Kidney (tissue), 14 donors: Measurements from ENCODE around the gene KDM3B. TPM values are rescaled to one million over a fixed set of nuclear protein-coding genes. Genes with fewer than 3 reads are reported as not detected.

Source experiments
- DNase-seq, 5 donors: peaks; one replicate each; pipeline ENCODE4 v3.0.0-alpha.2; 2013 to 2020
- FAIRE-seq: peaks from 2 replicates; lab custom pipeline; 2012; peaks lifted over from hg19 to GRCh38; lab: Jason Lieb, UNC
- H3K27ac ChIP-seq, 2 donors: one replicate each; pipeline ENCODE4 v1.7.0; 2013; ENCODE audit warnings: low read depth in 2 of 2, low read length in 2 of 2, inconsistent platforms in 1 of 2
- H3K27me3 ChIP-seq: one replicate; pipeline ENCODE4 v1.7.1; 2013; ENCODE audit warnings: low read length, inconsistent platforms; ENCODE audit not compliant: control insufficient read depth, insufficient read depth
- H3K36me3 ChIP-seq, 3 donors: one replicate each; pipeline versions ENCODE4 v1.7.0 to v1.7.1; 2013; ENCODE audit warnings: low read length in 3 of 3, control low read depth in 1 of 3, inconsistent platforms in 1 of 3; ENCODE audit not compliant: insufficient read depth in 3 of 3, control insufficient read depth in 2 of 3
- H3K4me1 ChIP-seq, 3 donors: one replicate each; pipeline versions ENCODE4 v1.7.0 to v1.7.1; 2013; ENCODE audit warnings: low read length in 3 of 3, inconsistent platforms in 1 of 3, low read depth in 1 of 3; ENCODE audit not compliant: control insufficient read depth in 2 of 3, insufficient read depth in 2 of 3
- H3K4me3 ChIP-seq, 3 donors: one replicate each; pipeline versions ENCODE4 v1.7.0 to v1.8.1; 2013; ENCODE audit warnings: low read length in 3 of 3, control low read depth in 1 of 3, inconsistent platforms in 1 of 3
- H3K9ac ChIP-seq, 3 donors: one replicate each; pipeline versions ENCODE4 v1.7.0 to v1.7.1; 2013; ENCODE audit warnings: low read length in 3 of 3, control low read depth in 1 of 3, inconsistent platforms in 1 of 3
- H3K9me3 ChIP-seq, 3 donors: one replicate each; pipeline versions ENCODE4 v1.7.0 to v1.7.1; 2013; ENCODE audit warnings: low read length in 3 of 3, control low read depth in 1 of 3, inconsistent platforms in 1 of 3; ENCODE audit not compliant: control insufficient read depth in 2 of 3, insufficient read depth in 1 of 3
- intact Hi-C: fragments of 100-400 bp; cut with DNase I; formaldehyde crosslinking; loops from one replicate; pipeline ENCODE4 v1.11.1; 2022
- polyA plus RNA-seq: library from polyadenylated mRNA; stranded (reverse); fragments of 350-450 nt; fragmentation: Illumina TruSeq; extraction: RNeasy Lipid Tissue Mini Kit (QIAGEN cat#74804); gene quantifications from one replicate; pipeline ENCODE4 v1.2.3, GENCODE V29; 2014; ENCODE audit warnings: low read depth, low replicate concordance; ENCODE audit not compliant: insufficient read depth
- total RNA-seq: library from RNA; stranded (reverse); fragmentation: NEBNext Ultra II Directional; extraction: Animal tissue kit (Norgen Biotek cat#: 25700); gene quantifications from one replicate; pipeline ENCODE4 v1.2.1, GENCODE V29; 2021
- TF ChIP-seq, protein P1 (sequence below): IDR thresholded peaks from 3 replicates; pipeline ENCODE4 v1.5.1; 2012; ENCODE audit warnings: mild to moderate bottlenecking, moderate library complexity, borderline replicate concordance; ENCODE audit not compliant: insufficient read depth; ENCODE audit errors: extremely low read depth
- donor health status: control.
- donor health status: control.
- donor health status: control.
- donor health status: control.
- donor health status: control.
- donor health status: DM: yes; HTN: yes; CAD: no.
- donor health status: Normal renal cell carcinoma (clear cell type).

The KDM3B gene
- total and polyA plus RNA-seq, 2 donors from 2014 or later: 18.5 to 69.6 TPM

DNA sequence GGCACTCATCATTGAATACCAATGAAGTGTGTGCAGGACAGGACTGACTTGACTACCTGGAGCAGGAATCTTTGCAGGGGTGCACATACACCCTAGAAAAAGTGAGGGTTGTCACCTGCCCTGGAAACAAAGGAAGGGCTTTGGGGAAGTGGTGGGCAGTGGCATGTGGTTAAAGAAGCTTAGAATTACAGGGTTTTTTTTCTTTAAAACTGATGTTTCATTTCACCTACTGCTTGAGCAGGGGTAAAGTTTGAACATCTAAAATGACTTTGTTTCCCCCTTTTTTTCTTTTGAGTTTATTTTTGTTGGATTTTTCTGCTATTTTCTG lies 2.0 kb upstream of the KDM3B start:
- FAIRE-seq: no peak
- intact Hi-C loops: no loop called here
- Histone ChIP-seq H3K27ac (no peak overlapping the region), H3K27me3 (no peaks in the 10 kb centered on the region), H3K4me1 (peaks cover 0 to 13% (median 5%) of the 10 kb centered on the region in 3 donors), H3K9ac (no peak overlapping the region), H3K9me3 (peaks cover 0 to 4% (median 0%) of the 10 kb centered on the region in 3 donors), H3K36me3 (peaks cover 0 to 13% (median 6%) of the 10 kb centered on the region in 3 donors), H3K4me3 (no peak overlapping the region)
- TF ChIP-seq, protein P1, sequence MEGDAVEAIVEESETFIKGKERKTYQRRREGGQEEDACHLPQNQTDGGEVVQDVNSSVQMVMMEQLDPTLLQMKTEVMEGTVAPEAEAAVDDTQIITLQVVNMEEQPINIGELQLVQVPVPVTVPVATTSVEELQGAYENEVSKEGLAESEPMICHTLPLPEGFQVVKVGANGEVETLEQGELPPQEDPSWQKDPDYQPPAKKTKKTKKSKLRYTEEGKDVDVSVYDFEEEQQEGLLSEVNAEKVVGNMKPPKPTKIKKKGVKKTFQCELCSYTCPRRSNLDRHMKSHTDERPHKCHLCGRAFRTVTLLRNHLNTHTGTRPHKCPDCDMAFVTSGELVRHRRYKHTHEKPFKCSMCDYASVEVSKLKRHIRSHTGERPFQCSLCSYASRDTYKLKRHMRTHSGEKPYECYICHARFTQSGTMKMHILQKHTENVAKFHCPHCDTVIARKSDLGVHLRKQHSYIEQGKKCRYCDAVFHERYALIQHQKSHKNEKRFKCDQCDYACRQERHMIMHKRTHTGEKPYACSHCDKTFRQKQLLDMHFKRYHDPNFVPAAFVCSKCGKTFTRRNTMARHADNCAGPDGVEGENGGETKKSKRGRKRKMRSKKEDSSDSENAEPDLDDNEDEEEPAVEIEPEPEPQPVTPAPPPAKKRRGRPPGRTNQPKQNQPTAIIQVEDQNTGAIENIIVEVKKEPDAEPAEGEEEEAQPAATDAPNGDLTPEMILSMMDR: no peak
- no peak for DNase-seq

DNA sequence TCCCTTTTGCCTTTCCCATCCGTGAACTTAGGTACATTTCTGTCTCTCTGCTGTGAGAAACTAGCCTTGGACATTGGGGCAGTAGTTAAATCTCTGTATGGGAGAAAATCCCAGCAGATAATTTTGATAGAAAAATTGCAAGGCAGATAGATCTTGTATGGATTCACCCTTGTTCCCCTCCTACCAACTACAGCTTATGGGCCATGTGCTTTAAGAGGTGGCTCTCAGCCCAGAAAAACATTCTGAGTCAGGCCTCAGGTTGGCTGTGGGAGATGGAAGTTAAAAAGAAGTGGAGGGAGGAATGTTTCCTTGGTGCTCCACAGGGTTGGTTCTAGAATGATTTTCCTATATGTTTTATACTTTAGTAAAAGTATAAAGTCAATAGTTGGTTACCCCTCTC lies 1.4 kb upstream of the KDM3B start:
- intact Hi-C loops: no loop called here
- H3K4me3 ChIP-seq: no peak overlapping the region
- H3K9me3 ChIP-seq: peaks cover 0 to 4% (median 0%) of the 10 kb centered on the region in 3 donors
- H3K27ac ChIP-seq: no peak overlapping the region
- no peaks in the 10 kb centered on the region for H3K27me3 ChIP-seq
- DNase-seq (no peak), FAIRE-seq (no peak)
- no peak overlapping the region for H3K9ac ChIP-seq
- TF ChIP-seq, protein P1: no peak
- H3K36me3 ChIP-seq: peaks cover 0 to 8% (median 2%) of the 10 kb centered on the region in 3 donors
- H3K4me1 ChIP-seq: peaks cover 0 to 13% (median 5%) of the 10 kb centered on the region in 3 donors

DNA sequence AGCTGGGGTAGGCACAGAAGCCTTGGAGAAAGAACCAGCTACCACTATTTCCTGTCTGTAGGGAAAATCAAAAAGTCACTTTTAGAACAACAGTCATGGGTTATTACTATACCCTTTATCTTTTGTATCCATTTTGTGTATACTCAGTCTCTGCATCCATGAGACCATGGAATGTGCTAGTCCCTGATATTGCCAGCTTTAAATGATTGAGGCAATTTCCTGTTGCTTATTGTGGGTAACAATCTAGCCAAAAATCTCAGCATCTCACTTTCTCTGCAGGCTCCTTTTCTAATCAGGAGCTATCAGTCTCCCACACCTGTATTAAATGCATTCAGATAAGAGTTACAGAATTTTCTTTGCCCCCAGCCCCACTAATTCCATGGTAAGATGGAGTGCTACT lies 968 bp upstream of the KDM3B start:
- no peak overlapping the region for H3K9ac ChIP-seq
- H3K36me3 ChIP-seq: peaks cover 0 to 7% (median 2%) of the 10 kb centered on the region in 3 donors
- TF ChIP-seq, protein P1: no peak
- H3K4me3 ChIP-seq: no peak overlapping the region
- peaks cover 0 to 13% (median 5%) of the 10 kb centered on the region in 3 donors for H3K4me1 ChIP-seq
- H3K9me3 ChIP-seq: peaks cover 0 to 4% (median 0%) of the 10 kb centered on the region in 3 donors
- no peaks in the 10 kb centered on the region for H3K27me3 ChIP-seq
- DNase-seq (no peak), FAIRE-seq (no peak)
- no peak overlapping the region for H3K27ac ChIP-seq
- intact Hi-C loops: no loop called here
